Measurements from ENCODE around the gene SIGLEC10.

DNA sequence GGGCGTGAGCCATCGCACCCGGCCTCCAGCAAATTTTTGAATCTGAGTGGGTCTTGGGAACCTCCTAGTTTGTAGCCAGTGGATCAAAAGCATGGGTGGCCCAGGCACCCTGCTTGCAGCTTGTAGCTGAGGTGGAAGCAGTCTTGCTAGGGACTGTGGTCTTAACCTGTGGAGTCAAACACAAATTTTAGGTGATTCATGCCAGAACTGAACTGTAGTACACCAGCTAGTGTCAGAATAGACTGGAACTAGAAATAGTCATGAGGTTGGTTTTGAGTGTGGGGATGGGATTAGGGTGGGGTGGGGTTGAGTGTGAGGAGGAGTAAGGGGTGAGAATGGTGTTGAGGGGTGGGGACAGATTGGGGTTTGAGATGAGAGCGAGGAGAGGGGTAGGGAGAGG is 35.4 kb downstream of the SIGLEC10 start:
- no peak for TF ChIP-seq EZH2 (IDR thresholded peaks at IDR 0.05; ENCODE audit: low read depth, unreplicated experiment)
- TF ChIP-seq, protein P1, sequence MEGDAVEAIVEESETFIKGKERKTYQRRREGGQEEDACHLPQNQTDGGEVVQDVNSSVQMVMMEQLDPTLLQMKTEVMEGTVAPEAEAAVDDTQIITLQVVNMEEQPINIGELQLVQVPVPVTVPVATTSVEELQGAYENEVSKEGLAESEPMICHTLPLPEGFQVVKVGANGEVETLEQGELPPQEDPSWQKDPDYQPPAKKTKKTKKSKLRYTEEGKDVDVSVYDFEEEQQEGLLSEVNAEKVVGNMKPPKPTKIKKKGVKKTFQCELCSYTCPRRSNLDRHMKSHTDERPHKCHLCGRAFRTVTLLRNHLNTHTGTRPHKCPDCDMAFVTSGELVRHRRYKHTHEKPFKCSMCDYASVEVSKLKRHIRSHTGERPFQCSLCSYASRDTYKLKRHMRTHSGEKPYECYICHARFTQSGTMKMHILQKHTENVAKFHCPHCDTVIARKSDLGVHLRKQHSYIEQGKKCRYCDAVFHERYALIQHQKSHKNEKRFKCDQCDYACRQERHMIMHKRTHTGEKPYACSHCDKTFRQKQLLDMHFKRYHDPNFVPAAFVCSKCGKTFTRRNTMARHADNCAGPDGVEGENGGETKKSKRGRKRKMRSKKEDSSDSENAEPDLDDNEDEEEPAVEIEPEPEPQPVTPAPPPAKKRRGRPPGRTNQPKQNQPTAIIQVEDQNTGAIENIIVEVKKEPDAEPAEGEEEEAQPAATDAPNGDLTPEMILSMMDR (conservative IDR thresholded peaks at IDR 0.05; ENCODE audit: low read depth in 2 of 2) = no peak
- no peak for TF ChIP-seq POLR2AphosphoS5 (IDR thresholded peaks at IDR 0.05; ENCODE audit: low read depth)
- no peak for TF ChIP-seq EZH2phosphoT487 (IDR thresholded peaks at IDR 0.05; ENCODE audit: unreplicated experiment)
- TF ChIP-seq, protein P2, sequence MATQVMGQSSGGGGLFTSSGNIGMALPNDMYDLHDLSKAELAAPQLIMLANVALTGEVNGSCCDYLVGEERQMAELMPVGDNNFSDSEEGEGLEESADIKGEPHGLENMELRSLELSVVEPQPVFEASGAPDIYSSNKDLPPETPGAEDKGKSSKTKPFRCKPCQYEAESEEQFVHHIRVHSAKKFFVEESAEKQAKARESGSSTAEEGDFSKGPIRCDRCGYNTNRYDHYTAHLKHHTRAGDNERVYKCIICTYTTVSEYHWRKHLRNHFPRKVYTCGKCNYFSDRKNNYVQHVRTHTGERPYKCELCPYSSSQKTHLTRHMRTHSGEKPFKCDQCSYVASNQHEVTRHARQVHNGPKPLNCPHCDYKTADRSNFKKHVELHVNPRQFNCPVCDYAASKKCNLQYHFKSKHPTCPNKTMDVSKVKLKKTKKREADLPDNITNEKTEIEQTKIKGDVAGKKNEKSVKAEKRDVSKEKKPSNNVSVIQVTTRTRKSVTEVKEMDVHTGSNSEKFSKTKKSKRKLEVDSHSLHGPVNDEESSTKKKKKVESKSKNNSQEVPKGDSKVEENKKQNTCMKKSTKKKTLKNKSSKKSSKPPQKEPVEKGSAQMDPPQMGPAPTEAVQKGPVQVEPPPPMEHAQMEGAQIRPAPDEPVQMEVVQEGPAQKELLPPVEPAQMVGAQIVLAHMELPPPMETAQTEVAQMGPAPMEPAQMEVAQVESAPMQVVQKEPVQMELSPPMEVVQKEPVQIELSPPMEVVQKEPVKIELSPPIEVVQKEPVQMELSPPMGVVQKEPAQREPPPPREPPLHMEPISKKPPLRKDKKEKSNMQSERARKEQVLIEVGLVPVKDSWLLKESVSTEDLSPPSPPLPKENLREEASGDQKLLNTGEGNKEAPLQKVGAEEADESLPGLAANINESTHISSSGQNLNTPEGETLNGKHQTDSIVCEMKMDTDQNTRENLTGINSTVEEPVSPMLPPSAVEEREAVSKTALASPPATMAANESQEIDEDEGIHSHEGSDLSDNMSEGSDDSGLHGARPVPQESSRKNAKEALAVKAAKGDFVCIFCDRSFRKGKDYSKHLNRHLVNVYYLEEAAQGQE (IDR thresholded peaks at IDR 0.05; ENCODE audit: unreplicated experiment) = no peak
- TF ChIP-seq CREB1 (CRISPR knock-in tag; IDR thresholded peaks at IDR 0.05; ENCODE audit: low read depth) = no peak
- TF ChIP-seq, protein P3, sequence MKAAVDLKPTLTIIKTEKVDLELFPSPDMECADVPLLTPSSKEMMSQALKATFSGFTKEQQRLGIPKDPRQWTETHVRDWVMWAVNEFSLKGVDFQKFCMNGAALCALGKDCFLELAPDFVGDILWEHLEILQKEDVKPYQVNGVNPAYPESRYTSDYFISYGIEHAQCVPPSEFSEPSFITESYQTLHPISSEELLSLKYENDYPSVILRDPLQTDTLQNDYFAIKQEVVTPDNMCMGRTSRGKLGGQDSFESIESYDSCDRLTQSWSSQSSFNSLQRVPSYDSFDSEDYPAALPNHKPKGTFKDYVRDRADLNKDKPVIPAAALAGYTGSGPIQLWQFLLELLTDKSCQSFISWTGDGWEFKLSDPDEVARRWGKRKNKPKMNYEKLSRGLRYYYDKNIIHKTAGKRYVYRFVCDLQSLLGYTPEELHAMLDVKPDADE (IDR thresholded peaks at IDR 0.05) = no peak
- no peak for TF ChIP-seq JUNB (IDR thresholded peaks at IDR 0.05; ENCODE audit: unreplicated experiment)
- TF ChIP-seq ZNF114 (CRISPR knock-in tag; IDR thresholded peaks at IDR 0.05) = no peak
- TF ChIP-seq, protein P4, sequence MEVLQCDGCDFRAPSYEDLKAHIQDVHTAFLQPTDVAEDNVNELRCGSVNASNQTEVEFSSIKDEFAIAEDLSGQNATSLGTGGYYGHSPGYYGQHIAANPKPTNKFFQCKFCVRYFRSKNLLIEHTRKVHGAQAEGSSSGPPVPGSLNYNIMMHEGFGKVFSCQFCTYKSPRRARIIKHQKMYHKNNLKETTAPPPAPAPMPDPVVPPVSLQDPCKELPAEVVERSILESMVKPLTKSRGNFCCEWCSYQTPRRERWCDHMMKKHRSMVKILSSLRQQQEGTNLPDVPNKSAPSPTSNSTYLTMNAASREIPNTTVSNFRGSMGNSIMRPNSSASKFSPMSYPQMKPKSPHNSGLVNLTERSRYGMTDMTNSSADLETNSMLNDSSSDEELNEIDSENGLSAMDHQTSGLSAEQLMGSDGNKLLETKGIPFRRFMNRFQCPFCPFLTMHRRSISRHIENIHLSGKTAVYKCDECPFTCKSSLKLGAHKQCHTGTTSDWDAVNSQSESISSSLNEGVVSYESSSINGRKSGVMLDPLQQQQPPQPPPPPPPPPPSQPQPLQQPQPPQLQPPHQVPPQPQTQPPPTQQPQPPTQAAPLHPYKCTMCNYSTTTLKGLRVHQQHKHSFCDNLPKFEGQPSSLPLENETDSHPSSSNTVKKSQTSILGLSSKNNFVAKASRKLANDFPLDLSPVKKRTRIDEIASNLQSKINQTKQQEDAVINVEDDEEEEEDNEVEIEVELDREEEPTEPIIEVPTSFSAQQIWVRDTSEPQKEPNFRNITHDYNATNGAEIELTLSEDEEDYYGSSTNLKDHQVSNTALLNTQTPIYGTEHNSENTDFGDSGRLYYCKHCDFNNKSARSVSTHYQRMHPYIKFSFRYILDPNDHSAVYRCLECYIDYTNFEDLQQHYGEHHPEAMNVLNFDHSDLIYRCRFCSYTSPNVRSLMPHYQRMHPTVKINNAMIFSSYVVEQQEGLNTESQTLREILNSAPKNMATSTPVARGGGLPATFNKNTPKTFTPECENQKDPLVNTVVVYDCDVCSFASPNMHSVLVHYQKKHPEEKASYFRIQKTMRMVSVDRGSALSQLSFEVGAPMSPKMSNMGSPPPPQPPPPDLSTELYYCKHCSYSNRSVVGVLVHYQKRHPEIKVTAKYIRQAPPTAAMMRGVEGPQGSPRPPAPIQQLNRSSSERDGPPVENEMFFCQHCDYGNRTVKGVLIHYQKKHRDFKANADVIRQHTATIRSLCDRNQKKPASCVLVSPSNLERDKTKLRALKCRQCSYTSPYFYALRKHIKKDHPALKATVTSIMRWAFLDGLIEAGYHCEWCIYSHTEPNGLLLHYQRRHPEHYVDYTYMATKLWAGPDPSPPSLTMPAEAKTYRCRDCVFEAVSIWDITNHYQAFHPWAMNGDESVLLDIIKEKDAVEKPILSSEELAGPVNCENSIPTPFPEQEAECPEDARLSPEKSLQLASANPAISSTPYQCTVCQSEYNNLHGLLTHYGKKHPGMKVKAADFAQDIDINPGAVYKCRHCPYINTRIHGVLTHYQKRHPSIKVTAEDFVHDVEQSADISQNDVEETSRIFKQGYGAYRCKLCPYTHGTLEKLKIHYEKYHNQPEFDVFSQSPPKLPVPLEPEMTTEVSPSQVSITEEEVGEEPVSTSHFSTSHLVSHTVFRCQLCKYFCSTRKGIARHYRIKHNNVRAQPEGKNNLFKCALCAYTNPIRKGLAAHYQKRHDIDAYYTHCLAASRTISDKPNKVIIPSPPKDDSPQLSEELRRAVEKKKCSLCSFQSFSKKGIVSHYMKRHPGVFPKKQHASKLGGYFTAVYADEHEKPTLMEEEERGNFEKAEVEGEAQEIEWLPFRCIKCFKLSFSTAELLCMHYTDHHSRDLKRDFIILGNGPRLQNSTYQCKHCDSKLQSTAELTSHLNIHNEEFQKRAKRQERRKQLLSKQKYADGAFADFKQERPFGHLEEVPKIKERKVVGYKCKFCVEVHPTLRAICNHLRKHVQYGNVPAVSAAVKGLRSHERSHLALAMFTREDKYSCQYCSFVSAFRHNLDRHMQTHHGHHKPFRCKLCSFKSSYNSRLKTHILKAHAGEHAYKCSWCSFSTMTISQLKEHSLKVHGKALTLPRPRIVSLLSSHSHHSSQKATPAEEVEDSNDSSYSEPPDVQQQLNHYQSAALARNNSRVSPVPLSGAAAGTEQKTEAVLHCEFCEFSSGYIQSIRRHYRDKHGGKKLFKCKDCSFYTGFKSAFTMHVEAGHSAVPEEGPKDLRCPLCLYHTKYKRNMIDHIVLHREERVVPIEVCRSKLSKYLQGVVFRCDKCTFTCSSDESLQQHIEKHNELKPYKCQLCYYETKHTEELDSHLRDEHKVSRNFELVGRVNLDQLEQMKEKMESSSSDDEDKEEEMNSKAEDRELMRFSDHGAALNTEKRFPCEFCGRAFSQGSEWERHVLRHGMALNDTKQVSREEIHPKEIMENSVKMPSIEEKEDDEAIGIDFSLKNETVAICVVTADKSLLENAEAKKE (CRISPR knock-in tag; IDR thresholded peaks at IDR 0.05) = no peak
- TF ChIP-seq STAT1 (IDR thresholded peaks at IDR 0.05; ENCODE audit: unreplicated experiment) = no peak
